GM21367 (cell line): ENCODE data around the gene SPATA22.
"Not testable (repeated sequence)": the region's sequence is repeated elsewhere in the genome, so short reads cannot be mapped to it uniquely, and the experiment has no call there.

ENCODE experiments used
- ATAC-seq: cut with Tn5 transposase; IDR thresholded peaks from one replicate; pipeline ENCODE4 v1.9.1; 2021; ENCODE audit not compliant: unreplicated experiment

The SPATA22 gene

DNA sequence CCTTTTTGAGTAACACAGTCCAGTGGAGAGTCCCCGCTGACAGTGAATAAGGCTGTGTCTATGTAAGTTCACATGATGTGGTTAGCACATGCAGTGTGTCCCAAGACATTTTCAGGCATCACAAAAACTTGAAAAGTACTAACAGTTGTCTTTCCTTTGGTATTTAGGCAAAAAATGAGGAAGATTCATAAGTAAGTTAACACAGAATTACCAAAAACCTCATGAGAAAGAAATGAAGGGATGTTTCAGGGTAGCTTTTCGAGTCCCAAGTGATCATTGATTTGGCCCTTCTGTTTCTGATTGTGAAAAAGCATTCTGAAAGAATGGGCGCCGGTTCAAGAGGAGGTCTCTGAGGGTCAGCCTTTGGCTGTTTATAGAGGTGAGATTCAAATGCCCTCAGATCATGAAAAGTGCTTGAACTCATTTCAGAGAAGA is 3.6 kb upstream of the SPATA22 start:
- no peak for ATAC-seq

GRCh38 chr17:3474212-3474611 is 2.6 kb upstream of the SPATA22 start:
- no peak for ATAC-seq

- ATAC-seq, result no peak
Measured at GRCh38 chr17:3472137-3472536, 518 bp upstream of the SPATA22 start.

DNA sequence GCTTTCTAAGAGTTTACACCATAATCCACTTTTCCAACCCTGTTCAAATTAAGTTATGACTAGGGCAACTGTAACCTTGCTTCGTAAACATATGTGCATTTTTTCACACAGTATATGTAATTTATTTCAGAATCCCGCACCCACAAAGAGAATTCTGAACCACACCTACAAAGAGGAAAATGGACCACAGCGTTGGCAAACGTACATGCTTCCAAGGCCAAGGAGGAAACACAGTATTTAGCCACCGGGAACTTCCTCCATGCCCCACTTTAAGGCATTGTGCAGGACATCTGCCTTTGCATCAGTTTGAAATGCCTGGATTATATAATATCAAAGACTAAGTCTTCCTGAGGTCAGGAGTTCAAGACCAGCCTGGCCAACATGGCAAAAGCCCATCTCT is 2.1 kb downstream of the SPATA22 start:
- ATAC-seq, result no peak

DNA sequence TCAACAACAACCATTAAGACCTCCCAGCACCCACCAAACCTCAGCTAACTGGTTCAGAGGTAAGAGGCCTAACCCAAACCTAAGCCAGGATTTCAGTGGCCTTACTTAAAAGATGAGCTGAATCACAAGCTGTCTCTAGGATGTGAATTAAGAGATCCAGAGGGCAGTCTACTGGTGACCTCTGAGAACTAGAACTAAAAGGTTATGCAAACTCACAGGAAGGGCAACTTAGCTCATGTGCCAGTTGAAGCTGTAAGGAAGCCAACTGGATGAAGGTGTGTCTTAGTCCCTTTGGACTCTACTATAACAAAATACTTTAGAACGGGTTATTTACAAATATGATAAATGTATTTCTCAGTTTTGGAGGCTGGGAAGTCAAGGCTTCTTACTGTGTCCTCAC is 5.3 kb downstream of the SPATA22 start:
- ATAC-seq, result not testable (repeated sequence)

- no peak for ATAC-seq
Measured at GRCh38 chr17:3448059-3448665, 23.5 kb downstream of the SPATA22 start.

- ATAC-seq, result no peak
Measured at GRCh38 chr17:3447625-3448024, 24.0 kb downstream of the SPATA22 start.

DNA sequence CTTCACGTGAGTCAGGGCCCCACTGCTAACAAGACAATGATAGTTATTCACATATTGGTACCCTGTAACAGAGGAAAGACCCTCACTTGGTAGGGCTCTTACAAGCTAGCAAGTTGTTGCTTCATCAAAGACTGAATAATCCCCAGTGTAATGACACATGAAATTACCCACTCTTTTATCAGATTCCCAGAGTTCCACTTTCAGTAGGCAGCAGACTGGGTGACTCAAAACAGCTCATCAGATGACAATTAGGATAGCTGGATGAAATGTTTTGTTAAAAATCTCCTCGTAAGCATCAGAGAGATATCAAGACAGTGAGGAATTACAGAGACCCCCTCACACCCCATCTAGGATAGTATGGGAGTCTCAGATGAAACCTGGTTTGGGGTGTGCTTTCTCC is 31.2 kb downstream of the SPATA22 start:
- ATAC-seq, result no peak

- ATAC-seq, result no peak
Measured at GRCh38 chr17:3438368-3438767, 33.3 kb downstream of the SPATA22 start.

DNA sequence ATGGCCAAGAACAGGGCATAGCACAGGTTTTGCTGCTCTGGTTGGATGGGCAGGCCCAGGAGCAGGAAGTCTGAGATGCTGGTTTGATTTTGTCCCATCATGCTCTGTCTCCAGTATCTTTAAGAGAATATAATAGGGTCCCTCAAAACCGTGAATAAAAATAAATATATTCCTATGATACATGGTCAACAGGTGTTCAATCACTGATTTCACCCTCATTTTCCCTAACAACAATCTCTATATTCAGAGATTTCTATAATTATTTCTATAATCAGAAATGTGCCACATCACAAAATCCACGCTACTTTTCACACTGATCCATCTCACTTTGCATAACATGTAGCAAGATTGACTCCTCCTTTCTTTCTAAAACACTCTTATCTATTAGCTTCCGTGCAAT is 37.9 kb downstream of the SPATA22 start, which contains the start of gene OR1E2:
OR1E2 (minus strand) TSS at position 101 of the 400 bp plus-strand sequence; CDS start at position 101, 0 bp downstream.
- ATAC-seq, result no peak

- ATAC-seq, result not testable (repeated sequence)
Measured at GRCh38 chr17:3433215-3433614, 38.4 kb downstream of the SPATA22 start.

GRCh38 chr17:3418222-3418621 is 53.4 kb downstream of the SPATA22 start:
- no peak for ATAC-seq

DNA sequence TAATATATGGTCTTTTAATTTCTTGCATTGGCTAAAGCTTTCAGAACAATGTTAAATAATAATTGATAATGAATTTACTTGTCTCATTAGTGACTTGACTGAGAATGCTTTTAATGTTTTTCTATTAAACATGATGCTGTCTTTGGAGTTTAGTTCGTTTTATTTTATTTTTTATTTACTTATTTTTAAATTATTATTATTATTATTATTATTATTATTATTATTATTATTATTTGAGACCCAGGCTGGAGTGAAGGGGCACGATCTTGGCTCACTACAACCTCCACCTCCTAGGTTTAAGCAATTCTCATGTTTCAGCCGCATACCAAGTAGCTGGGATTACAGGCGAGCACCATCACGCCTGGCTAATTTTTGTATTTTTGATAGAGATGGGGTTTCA is 56.0 kb downstream of the SPATA22 start:
- ATAC-seq, result no peak

- not testable (repeated sequence) for ATAC-seq
Measured at GRCh38 chr17:3412216-3412615, 59.4 kb downstream of the SPATA22 start.

- ATAC-seq, result no peak
Measured at GRCh38 chr17:3411070-3411469, 60.5 kb downstream of the SPATA22 start, which contains the start of gene OR3A3. OR3A3 (plus strand) TSS chr17:3411370.

GRCh38 chr17:3403856-3404255 is 67.8 kb downstream of the SPATA22 start:
- not testable (repeated sequence) for ATAC-seq

GRCh38 chr17:3401786-3402185 is 69.8 kb downstream of the SPATA22 start:
- ATAC-seq, result no peak

DNA sequence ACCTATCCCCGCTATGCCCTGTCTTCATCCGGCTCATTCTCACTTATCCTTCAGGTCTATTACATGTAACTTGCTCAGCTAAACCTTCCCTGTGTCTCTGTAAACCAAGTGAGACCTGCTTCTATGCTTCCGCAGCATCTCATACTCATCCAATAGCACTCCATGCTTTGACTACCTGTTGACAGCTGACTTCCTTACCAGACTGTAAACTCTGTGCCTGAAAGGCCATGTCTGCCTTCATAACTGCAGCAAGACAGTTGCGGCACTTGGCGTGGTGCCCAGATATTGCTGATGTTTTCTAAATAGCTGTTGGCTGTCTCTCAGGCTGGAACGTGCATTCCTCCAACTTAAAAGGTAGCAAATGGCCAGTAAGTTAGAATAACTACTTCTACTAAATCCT is 71.6 kb downstream of the SPATA22 start:
- ATAC-seq, result no peak

DNA sequence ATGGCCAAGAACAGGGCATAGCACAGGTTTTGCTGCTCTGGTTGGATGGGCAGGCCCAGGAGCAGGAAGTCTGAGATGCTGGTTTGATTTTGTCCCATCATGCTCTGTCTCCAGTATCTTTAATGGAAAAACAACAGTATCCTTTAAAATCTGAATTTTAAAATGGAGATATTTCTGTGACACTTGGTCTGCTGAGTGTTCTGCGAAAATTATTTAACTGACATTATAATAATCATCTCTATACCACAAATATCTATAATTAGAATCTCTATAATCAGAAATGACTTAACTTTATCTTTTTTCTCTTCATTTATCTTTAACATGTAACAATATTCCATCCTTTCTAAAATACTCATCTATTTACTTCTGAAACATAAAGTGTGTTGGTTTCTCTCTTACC is 73.3 kb downstream of the SPATA22 start, which contains the start of gene OR1E1:
OR1E1 (minus strand) TSS at position 101 of the 400 bp plus-strand sequence; CDS start at position 101, 0 bp downstream.
- no peak for ATAC-seq

GRCh38 chr17:3397801-3398200 is 73.8 kb downstream of the SPATA22 start:
- ATAC-seq, result not testable (repeated sequence)
